ENCODE measurements around the gene HEXA.

The HEXA gene

GRCh38 chr15:72341361-72341760 is 34.5 kb downstream of the HEXA start:
- no peak for DNase-seq (ENCODE audit: low read depth in 1 of 2, low spot score in 1 of 2)

GRCh38 chr15:72340366-72340765 is 35.4 kb downstream of the HEXA start:
- DNase-seq (ENCODE audit: low read depth in 1 of 2, low spot score in 1 of 2): peak in 1 of 2 experiments; percentile 28
- no peak overlapping the region for H3K4me3 ChIP-seq (replicated peaks; ENCODE audit: insufficient read depth, low read length)
- TF ChIP-seq REST (IDR thresholded peaks at IDR 0.05; ENCODE audit: insufficient replicate concordance, low read depth) (no peak), GABPA (IDR thresholded peaks at IDR 0.05; ENCODE audit: low read depth) (no peak), SPI1 (IDR thresholded peaks at IDR 0.05; ENCODE audit: borderline replicate concordance, low read depth) (no peak), POLR2AphosphoS5 (IDR thresholded peaks at IDR 0.05; ENCODE audit: low read depth) (no peak), CTCF (IDR thresholded peaks at IDR 0.05; ENCODE audit: insufficient read depth, low read length) (no peak)
- H3K27ac ChIP-seq (replicated peaks): no peak overlapping the region
- no peaks in the 10 kb centered on the region for H3K27me3 ChIP-seq (ENCODE audit: insufficient read depth, poor library complexity, severe bottlenecking)

More at GRCh38 chr15:72341361-72341760, 34.5 kb downstream of the HEXA start:
- H3K27ac ChIP-seq (replicated peaks): no peak overlapping the region
- no peaks in the 10 kb centered on the region for H3K27me3 ChIP-seq (ENCODE audit: insufficient read depth, poor library complexity, severe bottlenecking)
- no peak overlapping the region for H3K4me3 ChIP-seq (replicated peaks; ENCODE audit: insufficient read depth, low read length)
- TF ChIP-seq POLR2AphosphoS5 (IDR thresholded peaks at IDR 0.05; ENCODE audit: low read depth) (no peak), CTCF (IDR thresholded peaks at IDR 0.05; ENCODE audit: insufficient read depth, low read length) (no peak), SPI1 (IDR thresholded peaks at IDR 0.05; ENCODE audit: borderline replicate concordance, low read depth) (no peak), GABPA (IDR thresholded peaks at IDR 0.05; ENCODE audit: low read depth) (no peak), REST (IDR thresholded peaks at IDR 0.05; ENCODE audit: insufficient replicate concordance, low read depth) (no peak)

- H3K27ac ChIP-seq (replicated peaks): no peak overlapping the region
- TF ChIP-seq POLR2AphosphoS5 (IDR thresholded peaks at IDR 0.05; ENCODE audit: low read depth): no peak
- no peak for TF ChIP-seq GABPA (IDR thresholded peaks at IDR 0.05; ENCODE audit: low read depth)
- TF ChIP-seq CTCF (IDR thresholded peaks at IDR 0.05; ENCODE audit: insufficient read depth, low read length): no peak
- TF ChIP-seq SPI1 (IDR thresholded peaks at IDR 0.05; ENCODE audit: borderline replicate concordance, low read depth): peak; percentile 3; the same call in 1 of the 2 replicates
These were observed 36.0 kb downstream of the HEXA start for GRCh38 chr15:72339777-72340177.

More at GRCh38 chr15:72339777-72340177, 36.0 kb downstream of the HEXA start:
- Histone ChIP-seq H3K4me3 (replicated peaks; ENCODE audit: insufficient read depth, low read length) (no peak overlapping the region), H3K27me3 (ENCODE audit: insufficient read depth, poor library complexity, severe bottlenecking) (no peaks in the 10 kb centered on the region)
- DNase-seq (ENCODE audit: low read depth in 1 of 2, low spot score in 1 of 2): peak; percentile 43 to 55

Data from HL-60 (cell line).